H9 (cell line): ENCODE results near the gene MTOR. TPM values are rescaled to one million over a fixed set of nuclear protein-coding genes. Genes with fewer than 3 reads are reported as not detected.
A peak's percentile ranks its signal among the peaks of the same experiment; 100 is the strongest.

Source experiments
- DNase-seq: peaks from one replicate; pipeline ENCODE4 v3.0.0-alpha.2; 2017
- H2AFZ ChIP-seq: one replicate; pipeline ENCODE4 v1.6.1; 2013; ENCODE audit warnings: mild to moderate bottlenecking, low read length, control low read depth, moderate library complexity
- H2AK5ac ChIP-seq: 2 replicates; pipeline ENCODE4 v1.6.1; 2013; ENCODE audit warnings: low read length, control low read depth, mixed read lengths; ENCODE audit not compliant: insufficient read length
- H2BK120ac ChIP-seq: one replicate; pipeline ENCODE4 v1.6.1; 2013; ENCODE audit warnings: low read depth, mild to moderate bottlenecking, low read length, control low read depth, inconsistent platforms; ENCODE audit not compliant: poor library complexity, severe bottlenecking
- H2BK12ac ChIP-seq: 2 replicates; pipeline ENCODE4 v1.6.1; 2013; ENCODE audit warnings: low read length, control low read depth, mixed read lengths, low read depth; ENCODE audit not compliant: insufficient read length
- H2BK15ac ChIP-seq: 2 replicates; pipeline ENCODE4 v1.6.1; 2013; ENCODE audit warnings: low read depth, low read length, control low read depth
- H2BK20ac ChIP-seq: one replicate; pipeline ENCODE4 v1.6.1; 2013; ENCODE audit warnings: low read depth, mild to moderate bottlenecking, low read length, control low read depth, inconsistent platforms; ENCODE audit not compliant: poor library complexity, severe bottlenecking
- H2BK5ac ChIP-seq: 2 replicates; pipeline ENCODE4 v1.6.1; 2013; ENCODE audit warnings: low read length, control low read depth, mixed read lengths; ENCODE audit not compliant: insufficient read length
- H3K14ac ChIP-seq: 2 replicates; pipeline ENCODE4 v1.6.1; 2013; ENCODE audit warnings: low read length, control low read depth; ENCODE audit not compliant: insufficient read depth
- H3K18ac ChIP-seq: 2 replicates; pipeline ENCODE4 v1.6.1; 2013; ENCODE audit warnings: low read depth, mild to moderate bottlenecking, mixed read lengths, low read length, control low read depth; ENCODE audit not compliant: insufficient read length
- H3K23ac ChIP-seq: 2 replicates; pipeline ENCODE4 v1.6.1; 2013; ENCODE audit warnings: low read length, control low read depth, mixed read lengths, low read depth; ENCODE audit not compliant: insufficient read length
- H3K23me2 ChIP-seq: 2 replicates; pipeline ENCODE4 v1.6.1; 2013; ENCODE audit warnings: low read depth, mild to moderate bottlenecking, mixed read lengths, low read length, control low read depth; ENCODE audit not compliant: insufficient read length, poor library complexity, severe bottlenecking
- H3K27ac ChIP-seq: 2 replicates; pipeline ENCODE4 v1.5.1; 2013; ENCODE audit warnings: low read length, control low read depth, mixed read lengths, low read depth; ENCODE audit not compliant: insufficient read length
- H3K27me3 ChIP-seq: 2 replicates; pipeline ENCODE4 v1.6.1; 2013; ENCODE audit warnings: low read length, control low read depth, inconsistent platforms; ENCODE audit not compliant: insufficient read depth
- H3K4ac ChIP-seq: 2 replicates; pipeline ENCODE4 v1.6.1; 2013; ENCODE audit warnings: low read depth, mild to moderate bottlenecking, control low read depth, inconsistent platforms, low read length, moderate library complexity
- H3K4me1 ChIP-seq: 2 replicates; pipeline ENCODE4 v1.6.1; 2013; ENCODE audit warnings: low read length, control low read depth, inconsistent platforms; ENCODE audit not compliant: insufficient read depth
- H3K4me2 ChIP-seq: 2 replicates; pipeline ENCODE4 v1.6.1; 2013; ENCODE audit warnings: low read length, control low read depth, mixed read lengths; ENCODE audit not compliant: insufficient read length, insufficient read depth
- H3K56ac ChIP-seq: 2 replicates; pipeline ENCODE4 v1.6.1; 2013; ENCODE audit warnings: low read depth, mild to moderate bottlenecking, mixed read lengths, low read length, control low read depth; ENCODE audit not compliant: insufficient read length
- H3K79me1 ChIP-seq: 2 replicates; pipeline ENCODE4 v1.6.1; 2013; ENCODE audit warnings: low read depth, mild to moderate bottlenecking, moderate library complexity, low read length, control low read depth, inconsistent platforms; ENCODE audit not compliant: insufficient read depth, poor library complexity, severe bottlenecking
- H3K79me2 ChIP-seq: 2 replicates; pipeline ENCODE4 v1.6.1; 2013; ENCODE audit warnings: low read length, control low read depth, inconsistent platforms; ENCODE audit not compliant: insufficient read depth
- H3K9ac ChIP-seq: 2 replicates; pipeline ENCODE4 v1.6.1; 2013; ENCODE audit warnings: low read length, control low read depth, mixed read lengths; ENCODE audit not compliant: insufficient read length; ENCODE audit errors: extremely low read depth
- H3K9me3 ChIP-seq: one replicate; pipeline ENCODE4 v1.6.1; 2013; ENCODE audit warnings: low read depth, low read length, inconsistent platforms; ENCODE audit not compliant: control insufficient read depth
- H3T11ph ChIP-seq: one replicate; pipeline ENCODE4 v1.6.1; 2013; ENCODE audit warnings: mild to moderate bottlenecking, low read length, control low read depth, inconsistent platforms
- H4K20me1 ChIP-seq: one replicate; pipeline ENCODE4 v1.6.1; 2013; ENCODE audit not compliant: control insufficient read depth, insufficient read length, insufficient read depth
- H4K5ac ChIP-seq: 2 replicates; pipeline ENCODE4 v1.6.1; 2013; ENCODE audit warnings: low read depth, mild to moderate bottlenecking, mixed read lengths, low read length, control low read depth; ENCODE audit not compliant: insufficient read length
- H4K8ac ChIP-seq: replicated peaks from 2 replicates; pipeline ENCODE4 v1.6.1; 2013; ENCODE audit warnings: low read length, control low read depth, mixed read lengths, low read depth; ENCODE audit not compliant: insufficient read length
- H4K91ac ChIP-seq: 2 replicates; pipeline ENCODE4 v1.6.1; 2013; ENCODE audit warnings: low read depth, mild to moderate bottlenecking, moderate library complexity, mixed read lengths, low read length, control low read depth; ENCODE audit not compliant: insufficient read length
- H3K27ac Mint-ChIP-seq, 3 experiments: 2 replicates in 2 of 3; 3 replicates in 1 of 3; pipeline ENCODE4 v1.8.0; 2020 to 2021; ENCODE audit warnings: mixed read lengths in 3 of 3, mild to moderate bottlenecking in 1 of 3, moderate library complexity in 1 of 3
- H3K27me3 Mint-ChIP-seq: 2 replicates; pipeline ENCODE4 v1.8.0; 2021; ENCODE audit warnings: low read depth, mild to moderate bottlenecking, moderate library complexity, mixed read lengths
- H3K36me3 Mint-ChIP-seq, 3 experiments: 2 replicates in 2 of 3; 3 replicates in 1 of 3; pipeline ENCODE4 v1.8.0; 2020 to 2021; ENCODE audit warnings: low read depth in 3 of 3, mixed read lengths in 3 of 3; ENCODE audit not compliant: insufficient read depth in 1 of 3
- H3K4me1 Mint-ChIP-seq, 2 experiments: 2 replicates each; pipeline ENCODE4 v1.8.0; 2020; ENCODE audit warnings: mixed read lengths in 2 of 2
- H3K4me3 Mint-ChIP-seq, 2 experiments: 2 replicates in 1 of 2; 3 replicates in 1 of 2; pipeline ENCODE4 v1.8.0; 2020 to 2021; ENCODE audit warnings: mild to moderate bottlenecking in 2 of 2, mixed read lengths in 2 of 2, moderate library complexity in 1 of 2
- H3K9me3 Mint-ChIP-seq, 2 experiments: 2 replicates in 1 of 2; 3 replicates in 1 of 2; pipeline ENCODE4 v1.8.0; 2020; ENCODE audit warnings: mild to moderate bottlenecking in 2 of 2, mixed read lengths in 2 of 2, moderate library complexity in 1 of 2
- CTCF ChIP-seq: fragments of 200-600 bp; sonication (generic); conservative IDR thresholded peaks from 3 replicates; pipeline ENCODE4 v1.8.0; 2021; ENCODE audit warnings: antibody characterized with exemption, mild to moderate bottlenecking
- WGBS: extraction: QIAGEN DNeasy Blood & Tissue Kit; methylation state at CpG from one replicate; pipeline ENCODE4 v1.1.7; 2013; ENCODE audit warnings: missing lambda C conversion rate, low lambda C conversion rate, mixed read lengths; ENCODE audit not compliant: insufficient read length; ENCODE audit errors: extremely low coverage; 5-methylcytosine and 5-hydroxymethylcytosine counted together
- total RNA-seq: library from RNA; stranded (reverse); gene quantifications from 2 replicates; pipeline ENCODE4 v1.2.1, GENCODE V29; 2021

The MTOR gene
- total RNA-seq, 1 experiment from 2014 or later: 67.5 TPM

- H3K4me3 Mint-ChIP-seq: no peak overlapping the region; a peak in 1 of 5 replicates
- H3K27me3 Mint-ChIP-seq: no peaks in the 10 kb centered on the region
- Histone ChIP-seq H2BK120ac (no peak overlapping the region), H3K79me2 (peaks cover 2% of the 10 kb centered on the region; the same call in 1 of the 2 replicates), H2AK5ac (no peak overlapping the region), H4K91ac (no peak overlapping the region), H3K4me1 (peaks cover 17% of the 10 kb centered on the region; the same call in 1 of the 2 replicates), H4K5ac (no peak overlapping the region), H2BK5ac (no peak overlapping the region), H3K23me2 (no peaks in the 10 kb centered on the region), H2BK12ac (no peak overlapping the region), H3K27me3 (no peaks in the 10 kb centered on the region), H2BK15ac (no peak overlapping the region), H3K18ac (no peak overlapping the region), H3K4ac (no peak overlapping the region), H3K23ac (no peak overlapping the region), H3K9me3 (no peaks in the 10 kb centered on the region), H3T11ph (no peak overlapping the region), H4K20me1 (no peaks in the 10 kb centered on the region), H4K8ac (no peak overlapping the region), H3K27ac (no peak overlapping the region), H3K14ac (no peak overlapping the region), H2BK20ac (no peak overlapping the region), H3K79me1 (peaks cover 5% of the 10 kb centered on the region), H3K4me2 (no peak overlapping the region), H3K9ac (no peak overlapping the region), H2AFZ (no peak overlapping the region), H3K56ac (no peak overlapping the region)
- no CpG with 5 or more reads among the region's 6 CpGs for WGBS
- peaks cover 49 to 51% of the 10 kb centered on the region in 2 experiments for H3K4me1 Mint-ChIP-seq
- H3K36me3 Mint-ChIP-seq: peaks cover 22 to 55% (median 27%) of the 10 kb centered on the region in 3 experiments; a peak in 6 of 7 replicates
- H3K27ac Mint-ChIP-seq: peak overlapping the region; percentile 16 to 98 (median 73); a peak in 4 of 7 replicates
- no peaks in the 10 kb centered on the region for H3K9me3 Mint-ChIP-seq
- no peak for DNase-seq
- TF ChIP-seq CTCF: no peak
Observed at GRCh38 chr1:11284784-11285183, 22.4 kb upstream of the MTOR start.
